ENCODE data around the gene PIK3R2.
"Not testable (repeated sequence)": the region's sequence is repeated elsewhere in the genome, so short reads cannot be mapped to it uniquely, and the experiment has no call there.

Gene PIK3R2

DNA sequence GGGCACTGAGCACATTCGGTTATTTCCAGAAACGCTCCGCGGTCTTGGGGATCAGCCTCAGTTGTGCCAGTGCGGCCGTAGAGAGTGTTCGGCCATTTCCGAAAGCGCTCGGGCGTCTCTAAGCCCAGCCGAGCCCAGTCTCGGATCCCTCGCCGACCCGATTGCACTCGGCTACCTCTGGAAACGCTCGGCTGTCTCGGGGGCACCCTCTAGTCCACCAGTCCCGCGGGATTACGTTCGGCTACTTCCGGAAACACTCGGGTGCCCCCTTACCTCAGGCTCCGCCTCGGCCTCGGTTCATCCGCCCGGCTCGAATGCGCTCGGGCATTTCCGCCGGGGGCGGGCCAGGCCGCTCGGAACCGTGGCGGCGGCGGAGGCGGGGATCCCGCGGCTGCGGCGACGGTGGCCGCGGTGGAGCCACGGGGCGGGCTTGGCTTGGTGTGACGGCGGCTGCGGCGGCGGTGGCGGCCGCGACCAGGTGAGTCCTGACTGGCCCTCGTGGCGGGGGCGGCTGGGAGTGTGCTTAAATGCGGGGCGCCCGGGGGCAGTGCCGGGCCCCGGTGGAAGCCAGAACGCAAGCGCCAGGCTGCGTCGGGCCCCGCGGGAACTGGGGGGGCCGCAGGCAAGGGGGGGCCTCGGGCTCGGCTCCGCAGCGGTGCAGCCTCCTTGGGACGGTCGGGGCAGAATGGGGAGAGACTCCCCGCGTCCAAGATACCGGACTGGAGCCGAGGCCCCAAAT is at the start of gene PIK3R2:
Gene PIK3R2, plus strand, starts transcription at position 347 of the 739 bp plus-strand sequence. CDS start 2,717 bp downstream, outside the sequence.
- peak; percentile 97 to 98 for DNase-seq (ENCODE audit: low read depth in 2 of 2, low spot score in 1 of 2)

DNA sequence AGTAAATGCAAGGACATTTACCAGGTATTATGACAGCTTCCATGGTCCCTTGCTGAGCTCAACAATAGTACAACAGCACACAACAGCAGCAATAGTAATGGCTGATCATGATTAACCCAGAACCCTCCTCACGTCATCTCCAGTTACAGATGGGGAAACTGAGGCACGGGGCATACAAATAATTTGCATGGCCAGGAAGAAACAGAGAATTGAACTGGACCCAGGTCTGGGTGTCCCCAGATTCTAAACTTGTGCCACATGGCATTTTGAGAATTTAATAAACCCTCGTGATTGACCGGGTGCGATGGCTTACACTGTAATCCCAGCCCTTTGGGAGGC is 48.2 kb upstream of the PIK3R2 start:
- DNase-seq (ENCODE audit: low read depth in 2 of 2, low spot score in 1 of 2), result no peak

DNA sequence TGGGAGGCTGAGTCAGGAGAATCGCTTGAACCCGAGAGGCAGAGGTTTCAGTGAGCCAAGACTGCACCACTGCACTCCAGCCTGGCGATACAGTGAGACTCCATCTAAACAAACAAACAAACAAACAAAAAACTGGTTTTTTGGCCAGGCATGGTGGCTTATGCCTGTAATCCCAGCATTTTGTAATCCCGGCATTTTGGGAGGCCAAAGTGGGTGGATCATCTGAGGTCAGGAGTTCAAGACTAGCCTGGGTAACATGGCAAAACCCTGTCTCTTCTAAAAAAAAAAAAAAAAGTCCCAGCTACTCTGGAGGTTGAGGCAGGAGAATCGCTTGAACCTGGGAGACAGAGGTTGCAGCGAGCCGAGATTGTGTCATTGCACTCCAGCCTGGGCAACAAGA is 47.7 kb upstream of the PIK3R2 start:
- not testable (repeated sequence) for DNase-seq (ENCODE audit: low read depth in 2 of 2, low spot score in 1 of 2)

DNA sequence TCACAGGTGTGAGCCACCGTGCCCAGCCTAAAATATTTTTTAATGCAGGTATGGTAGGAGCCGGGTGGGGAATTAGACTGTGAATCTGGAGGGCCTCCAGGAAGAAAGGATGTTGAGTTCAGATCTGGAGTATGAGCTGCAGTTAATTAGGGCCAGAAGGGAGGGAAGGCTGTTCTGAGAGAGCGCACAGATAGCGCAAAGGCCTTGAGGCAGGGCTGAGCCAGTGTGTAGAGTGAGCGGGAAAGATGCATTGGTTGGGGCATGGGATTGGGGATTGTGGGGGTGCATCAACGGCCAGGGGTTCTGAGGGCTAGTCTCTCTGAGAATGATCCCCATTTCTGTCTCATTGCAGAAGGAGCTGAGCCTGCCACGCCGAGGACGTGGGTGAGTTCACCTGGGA is 45.7 kb upstream of the PIK3R2 start:
- no peak for DNase-seq (ENCODE audit: low read depth in 2 of 2, low spot score in 1 of 2)

DNA sequence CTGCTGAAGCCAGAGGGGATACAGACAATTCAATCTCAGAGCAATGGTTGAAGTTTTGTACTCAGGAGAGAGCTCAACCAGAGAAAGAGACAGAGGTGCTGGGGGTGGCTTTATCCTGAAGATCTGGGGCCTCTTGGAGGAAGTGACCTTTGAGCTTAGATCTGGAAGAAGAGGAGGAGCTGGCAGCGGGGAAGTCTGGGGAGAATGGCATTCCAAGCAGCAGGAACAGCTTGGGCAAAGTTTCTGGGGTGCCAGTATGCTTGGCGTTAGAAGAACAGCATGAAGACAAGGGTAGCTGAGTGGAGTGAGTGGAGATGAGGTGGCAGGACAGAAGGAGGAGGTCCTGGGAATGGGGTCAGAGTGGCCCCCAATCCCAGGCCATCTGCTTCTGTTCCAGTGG is 44.1 kb upstream of the PIK3R2 start:
- DNase-seq (ENCODE audit: low read depth in 2 of 2, low spot score in 1 of 2), result no peak

DNA sequence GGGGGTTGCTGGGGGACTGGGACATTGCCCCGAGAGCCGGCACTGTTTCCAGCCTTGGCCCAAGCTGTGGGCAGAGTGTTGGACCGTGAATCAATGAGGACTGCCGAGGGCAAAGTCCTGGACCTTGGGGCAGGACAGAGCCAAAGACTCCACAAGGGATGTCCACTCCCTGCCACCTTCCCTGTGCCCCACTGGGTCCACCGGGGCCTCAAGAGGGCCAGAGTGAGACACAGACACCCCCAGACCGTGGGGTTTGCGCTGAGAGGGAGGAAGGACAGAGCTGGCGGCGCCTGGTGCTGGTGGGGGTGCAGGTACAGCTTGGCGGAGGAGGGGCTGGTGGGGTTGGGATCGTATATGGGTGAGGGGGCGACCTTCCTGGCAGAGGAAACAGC is 43.6 kb upstream of the PIK3R2 start:
- no peak for DNase-seq (ENCODE audit: low read depth in 2 of 2, low spot score in 1 of 2)

DNA sequence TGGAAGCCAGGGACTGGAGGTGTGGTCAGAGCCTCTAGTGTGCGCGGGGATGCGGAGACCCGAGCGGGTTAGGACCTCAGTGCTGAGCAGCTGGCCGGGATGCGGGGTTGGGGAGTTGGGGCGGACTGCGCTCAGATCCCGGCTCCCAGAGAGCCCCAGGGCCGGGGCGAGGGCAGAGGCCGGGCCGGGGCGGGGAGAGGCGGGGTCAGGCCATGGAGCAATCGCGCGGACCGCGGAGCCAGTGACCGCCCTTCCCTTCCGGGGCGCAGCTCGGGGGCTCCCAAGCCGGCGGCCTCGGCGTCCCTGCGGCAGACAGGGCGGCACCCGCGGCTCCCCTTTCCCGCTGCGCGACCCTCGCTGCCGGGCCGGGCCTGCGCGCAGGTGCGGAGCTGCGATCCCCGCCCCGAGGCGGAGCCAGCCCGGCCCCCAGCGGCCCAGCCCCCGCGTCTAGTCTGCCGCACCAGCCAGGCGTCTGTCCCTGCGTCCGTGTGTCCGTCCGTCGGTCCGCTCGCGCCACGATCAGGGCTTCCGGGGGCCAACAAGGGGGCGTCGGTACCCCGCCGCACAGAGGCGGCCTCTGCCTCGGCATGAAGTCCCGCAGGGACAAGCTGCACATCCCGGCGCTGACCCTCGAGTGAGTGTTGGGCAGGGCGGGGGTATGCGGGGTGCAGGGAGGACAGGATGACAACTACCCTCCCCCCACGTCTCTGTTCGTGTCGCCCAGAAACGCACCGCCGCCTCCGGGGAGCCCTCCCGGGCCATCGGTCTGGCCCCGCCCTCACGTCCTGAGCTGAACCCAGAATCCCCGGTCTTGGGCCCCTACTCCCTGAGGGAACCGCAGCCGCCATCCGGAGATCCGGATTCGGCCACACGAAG is 43.0 kb upstream of the PIK3R2 start:
- DNase-seq (ENCODE audit: low read depth in 2 of 2, low spot score in 1 of 2), result no peak

DNA sequence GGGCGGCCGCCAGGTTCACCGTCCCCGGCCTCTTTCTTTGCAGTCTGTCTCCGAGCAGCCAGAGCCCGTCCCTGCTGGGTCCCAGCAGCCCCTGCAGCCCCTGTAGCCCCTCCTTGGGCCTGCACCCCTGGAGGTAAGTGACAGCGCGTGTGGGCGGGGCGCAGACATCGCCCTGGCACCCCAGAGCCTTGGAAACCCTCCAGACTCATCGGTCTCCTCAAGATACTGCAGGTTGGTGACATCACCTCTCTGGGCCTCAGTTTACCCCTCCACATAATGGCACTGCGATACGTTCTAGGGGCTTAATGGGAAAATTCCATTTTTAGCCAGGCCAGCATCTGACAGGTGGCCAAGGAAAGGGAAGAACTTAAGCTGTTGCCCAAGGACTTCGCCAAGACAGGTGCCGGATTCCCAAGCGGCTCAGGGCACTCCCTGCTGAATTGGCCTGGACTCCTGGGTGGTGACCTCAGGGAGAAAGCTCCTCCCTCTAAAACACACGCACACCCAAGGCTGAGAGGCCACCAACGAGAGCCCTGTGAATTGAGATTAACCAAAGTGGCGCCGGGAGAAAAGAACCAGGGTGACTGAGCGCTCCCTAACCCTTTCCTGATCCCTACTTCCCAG is 42.2 kb upstream of the PIK3R2 start:
- no peak for DNase-seq (ENCODE audit: low read depth in 2 of 2, low spot score in 1 of 2)

DNA sequence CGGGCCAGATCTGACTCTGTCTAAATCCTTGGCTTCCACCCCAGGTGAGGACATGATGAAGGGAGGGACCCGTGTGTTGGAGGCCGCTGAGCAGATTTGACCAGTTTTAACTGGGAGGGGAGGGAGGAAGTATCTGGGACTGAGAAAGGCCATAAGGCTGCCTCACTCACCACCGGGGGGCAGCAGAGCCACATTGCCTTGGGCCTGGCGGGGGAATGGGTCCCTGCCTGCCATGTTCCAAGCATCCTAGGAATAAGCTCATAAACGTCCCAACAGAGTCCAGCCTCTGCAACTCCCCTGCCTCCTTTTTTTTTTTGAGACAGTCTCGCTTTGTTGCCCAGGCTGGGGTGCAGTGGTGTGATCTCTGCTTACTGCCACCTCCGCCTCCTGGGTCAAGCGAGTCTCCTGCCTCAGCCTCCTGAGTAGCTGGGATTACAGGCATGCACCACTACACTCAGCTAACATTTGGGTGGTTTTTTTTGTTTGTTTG is 39.9 kb upstream of the PIK3R2 start:
- peak; percentile 58 to 59 for DNase-seq (ENCODE audit: low read depth in 2 of 2, low spot score in 1 of 2)

DNA sequence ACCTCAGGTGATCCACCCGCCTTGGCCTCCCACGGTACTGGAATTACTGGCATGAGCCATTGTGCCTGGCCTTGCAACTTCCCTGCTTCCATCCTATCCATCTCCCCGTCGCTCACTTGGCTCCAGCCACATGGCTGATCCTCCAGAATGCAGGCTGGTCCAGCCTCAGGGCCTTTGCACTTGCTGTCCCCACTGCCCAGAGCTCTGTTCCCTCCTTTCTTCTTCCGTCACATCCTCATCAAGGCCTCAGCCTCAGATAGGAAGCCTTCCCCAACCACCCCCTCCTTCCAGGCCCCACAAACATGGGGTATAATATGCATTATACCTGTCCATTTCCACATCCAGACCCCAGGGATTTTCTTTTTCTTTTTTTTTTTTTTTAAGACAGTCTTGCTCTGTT is 39.1 kb upstream of the PIK3R2 start:
- no peak for DNase-seq (ENCODE audit: low read depth in 2 of 2, low spot score in 1 of 2)

DNA sequence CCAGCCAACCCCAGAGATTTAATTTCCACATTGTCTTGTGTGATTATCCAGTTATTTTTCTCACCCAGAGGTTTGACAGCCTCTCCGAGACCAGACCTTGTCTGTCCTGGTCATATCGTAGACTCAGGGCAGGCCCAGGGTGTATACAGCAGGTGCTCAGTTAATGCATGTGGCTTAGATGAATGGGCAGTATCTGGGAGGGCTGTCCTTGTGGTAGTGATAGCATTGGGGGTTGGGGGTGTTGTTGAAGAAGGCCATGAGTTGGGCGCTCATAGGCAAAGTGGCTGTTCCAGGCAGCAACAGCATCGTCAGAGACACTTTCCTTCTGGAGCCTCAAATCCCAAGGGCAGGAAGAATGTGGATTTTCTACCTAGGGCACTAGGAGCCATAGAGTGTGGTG is 38.5 kb upstream of the PIK3R2 start:
- DNase-seq (ENCODE audit: low read depth in 2 of 2, low spot score in 1 of 2), result no peak

DNA sequence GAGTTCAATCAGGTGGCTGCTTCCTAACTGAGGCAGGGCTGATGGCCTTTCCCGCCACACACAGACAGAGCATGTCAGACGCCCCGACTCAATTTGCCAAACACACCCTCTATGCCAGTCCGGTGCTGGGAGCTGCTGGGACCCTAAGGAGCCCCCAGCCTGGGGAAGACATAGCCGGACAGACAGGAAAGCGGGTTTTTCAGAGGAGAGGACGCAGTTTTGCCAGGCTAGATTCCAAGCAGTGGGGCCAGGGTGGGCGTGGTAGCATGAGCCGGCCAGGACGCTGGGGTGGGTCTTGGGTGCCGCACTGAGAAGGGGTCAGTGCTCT is 35.6 kb upstream of the PIK3R2 start:
- no peak for DNase-seq (ENCODE audit: low read depth in 2 of 2, low spot score in 1 of 2)

DNA sequence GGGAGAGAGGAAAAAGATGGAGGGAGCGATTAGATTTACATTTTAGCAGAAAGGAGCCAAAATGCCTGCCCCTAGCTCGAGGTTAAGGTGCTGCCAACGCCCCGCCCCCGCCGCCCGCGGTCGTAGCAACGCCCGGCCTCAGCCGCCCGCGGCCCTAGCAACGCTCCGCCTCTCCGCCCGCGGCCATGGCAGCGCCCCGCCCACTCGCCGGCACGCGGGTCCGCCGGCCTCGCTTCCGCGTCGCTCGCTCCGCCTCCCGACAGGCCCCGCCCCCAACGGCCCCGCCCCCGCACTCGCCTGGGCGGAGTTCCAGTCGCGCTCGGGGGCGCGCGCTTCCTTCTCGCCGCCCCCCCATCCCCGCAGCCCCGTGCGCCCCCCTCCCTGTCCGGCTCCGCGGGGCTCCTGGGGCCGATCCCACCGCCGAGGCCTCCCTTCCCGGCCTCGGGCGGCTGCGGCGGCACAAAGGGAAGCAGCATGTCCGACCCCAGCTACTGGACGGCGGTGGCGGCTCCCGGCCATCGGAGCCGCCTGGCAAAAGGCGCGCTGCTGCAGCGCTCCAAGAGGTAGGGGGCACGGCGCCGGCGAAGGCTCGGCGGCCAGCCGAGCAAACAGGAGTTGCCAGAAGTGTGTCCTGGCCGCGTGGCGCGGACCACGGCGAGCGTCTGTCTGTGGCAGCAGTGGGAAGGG is 35.1 kb upstream of the PIK3R2 start:
- peak; percentile 88 to 91 for DNase-seq (ENCODE audit: low read depth in 2 of 2, low spot score in 1 of 2)

DNA sequence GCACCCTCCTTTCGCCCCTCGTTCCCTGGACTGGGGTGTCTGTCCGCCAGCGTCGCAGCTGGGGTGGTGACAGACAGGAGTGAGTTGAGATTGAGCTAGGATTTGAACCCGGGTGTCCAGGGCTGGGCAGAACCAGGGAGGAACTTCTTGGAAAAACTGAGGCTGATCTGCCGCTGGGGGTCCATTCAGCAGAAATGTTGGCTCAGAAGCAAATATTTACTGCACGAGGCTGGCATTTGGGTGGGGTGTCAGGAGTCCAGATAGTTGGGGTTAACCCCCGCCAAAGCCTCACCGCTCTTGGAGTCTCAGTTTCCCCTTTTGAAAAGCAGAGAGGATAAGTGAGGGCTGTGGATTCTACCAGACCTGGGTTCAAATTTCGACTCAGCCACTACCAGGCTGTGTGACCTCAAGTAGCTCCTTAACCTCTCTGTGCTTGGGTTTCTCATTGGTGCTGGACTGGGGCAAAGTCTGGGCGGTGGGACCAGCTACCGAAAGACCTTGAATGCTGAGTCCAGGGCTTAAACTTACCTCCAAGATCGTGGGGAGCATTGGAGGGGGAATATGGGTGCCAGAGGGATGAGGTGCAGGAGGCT is 34.4 kb upstream of the PIK3R2 start:
- no peak for DNase-seq (ENCODE audit: low read depth in 2 of 2, low spot score in 1 of 2)

DNA sequence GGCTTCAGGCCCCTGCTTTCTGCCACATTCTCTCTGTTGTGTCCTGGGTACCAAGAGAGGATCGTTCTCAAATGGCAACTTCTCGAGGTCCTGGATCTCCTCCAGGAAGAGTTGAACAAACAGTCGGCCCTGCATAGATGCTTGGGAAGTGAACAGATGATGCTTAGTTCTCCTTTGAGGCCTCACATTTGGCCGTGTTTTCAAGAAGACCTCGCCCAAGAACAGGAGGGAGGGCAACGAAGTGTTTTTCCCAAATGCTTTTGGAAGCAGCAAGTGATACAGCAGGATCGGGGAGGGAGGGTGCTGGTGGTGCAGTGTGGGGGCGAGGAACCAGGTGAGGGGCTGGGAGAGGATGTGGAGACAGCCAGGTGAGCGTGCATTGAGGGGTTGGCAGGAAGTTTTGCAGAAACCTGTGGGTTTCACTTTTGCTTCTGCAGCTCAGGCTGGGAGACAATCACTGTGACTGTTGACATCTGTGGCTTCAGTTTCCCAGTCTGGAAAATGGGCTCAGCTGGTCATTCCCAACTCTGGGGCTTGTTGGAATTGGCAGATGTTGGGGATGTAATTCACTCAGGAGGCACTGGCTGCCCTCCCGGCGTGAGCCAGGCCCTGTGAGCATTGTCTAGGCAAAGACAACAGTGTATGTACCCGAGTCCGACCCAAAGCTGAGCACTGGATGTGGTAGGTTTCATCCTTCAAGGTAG is 33.8 kb upstream of the PIK3R2 start:
- DNase-seq (ENCODE audit: low read depth in 2 of 2, low spot score in 1 of 2), result no peak

DNA sequence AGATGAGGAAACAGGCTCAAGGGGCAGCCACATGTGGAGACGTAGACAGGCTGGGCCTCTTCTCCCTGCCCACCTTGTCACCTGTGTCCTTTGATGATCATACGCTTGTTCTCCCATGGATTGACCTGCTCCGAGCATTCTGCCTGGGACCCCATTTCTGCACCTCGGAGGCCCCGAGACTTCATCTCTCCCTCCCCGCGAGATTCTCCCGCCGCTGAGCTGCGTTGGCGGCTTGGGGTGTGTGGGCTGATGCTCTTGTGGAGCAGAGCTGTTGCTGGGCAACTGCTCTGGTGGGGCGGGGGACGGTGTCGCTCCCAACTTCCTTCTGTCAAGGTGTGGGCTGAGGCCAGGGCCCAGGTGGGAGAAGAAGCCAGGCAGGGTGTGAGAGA is 33.3 kb upstream of the PIK3R2 start:
- DNase-seq (ENCODE audit: low read depth in 2 of 2, low spot score in 1 of 2), result peak; percentile 40 to 46

DNA sequence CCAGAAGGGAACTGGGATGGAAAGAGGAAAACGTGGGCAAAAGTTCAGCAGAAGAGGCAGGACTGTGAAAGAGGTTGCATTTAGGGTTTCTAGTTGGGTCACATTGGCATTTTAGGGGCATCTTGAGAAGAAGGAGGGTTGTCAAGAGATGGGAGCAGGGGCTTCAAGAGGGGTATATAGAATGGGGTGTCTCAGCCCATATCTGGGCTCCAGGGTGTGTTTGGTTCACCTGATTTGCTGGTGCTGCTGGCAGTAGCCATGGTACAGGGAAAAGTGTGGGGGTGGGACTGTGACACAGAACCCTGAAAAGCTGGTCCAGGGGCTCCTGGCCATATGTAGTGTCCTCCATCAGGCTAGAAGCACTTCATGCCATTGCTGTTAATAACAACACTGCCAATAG is 32.8 kb upstream of the PIK3R2 start:
- no peak for DNase-seq (ENCODE audit: low read depth in 2 of 2, low spot score in 1 of 2)

DNA sequence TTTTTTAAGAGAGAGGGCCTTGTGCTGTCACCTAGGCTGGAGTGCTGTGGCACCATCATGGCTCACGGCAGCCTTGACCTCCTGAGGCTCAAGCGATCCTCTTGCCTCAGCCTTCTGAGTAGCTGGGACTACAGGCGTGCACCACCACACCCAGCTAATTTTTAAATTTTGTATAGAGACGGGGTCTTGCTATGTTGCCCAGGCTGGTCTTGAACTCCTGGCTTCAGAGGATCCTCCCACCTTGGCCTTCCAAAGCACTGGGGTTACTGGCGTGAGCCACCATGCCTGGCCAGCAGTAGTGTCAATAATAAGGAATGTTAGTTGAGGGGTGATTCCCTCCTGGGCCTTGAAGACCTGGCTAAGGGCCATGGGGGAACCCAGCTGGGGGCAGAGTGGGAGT is 31.8 kb upstream of the PIK3R2 start:
- DNase-seq (ENCODE audit: low read depth in 2 of 2, low spot score in 1 of 2), result no peak

DNA sequence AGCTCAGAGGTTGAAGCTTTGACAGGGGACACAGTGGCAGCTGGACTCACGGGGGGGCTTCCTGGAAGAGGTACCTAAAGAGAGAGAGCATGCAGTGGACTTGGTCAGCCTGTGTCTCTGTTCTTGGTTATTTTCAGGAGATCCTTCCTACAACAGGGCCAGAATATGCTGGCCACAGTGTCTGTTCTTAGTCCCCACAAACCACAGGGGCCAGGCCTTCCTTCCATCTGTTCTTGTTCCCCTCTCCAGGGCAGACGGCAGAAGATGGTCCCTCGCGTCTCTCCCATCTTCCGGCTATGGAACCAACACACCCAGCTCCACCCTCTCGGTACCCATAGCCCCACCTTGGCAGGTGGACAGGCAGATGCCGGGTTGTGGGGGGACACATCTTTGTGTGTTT is 30.5 kb upstream of the PIK3R2 start:
- no peak for DNase-seq (ENCODE audit: low read depth in 2 of 2, low spot score in 1 of 2)
